Liver (tissue), 9 donors: Measurements from ENCODE around the gene BACH2. TPM values are rescaled to one million over a fixed set of nuclear protein-coding genes. Genes with fewer than 3 reads are reported as not detected.

Source experiments
- DNase-seq: peaks from one replicate; pipeline ENCODE4 v3.0.0-alpha.2; 2017; ENCODE audit warnings: low spot score
- H3K27ac ChIP-seq, 2 donors: one replicate each; pipeline ENCODE4 v1.7.0; 2013; ENCODE audit warnings: inconsistent platforms in 2 of 2, low read length in 2 of 2, control low read depth in 1 of 2, low read depth in 1 of 2, mild to moderate bottlenecking in 1 of 2
- H3K27me3 ChIP-seq, 4 donors: one replicate each; pipeline versions ENCODE4 v1.6.1 to v1.7.0; 2013; ENCODE audit warnings: low read length in 3 of 4, inconsistent platforms in 1 of 4, mild to moderate bottlenecking in 1 of 4, moderate library complexity in 1 of 4; ENCODE audit not compliant: control insufficient read depth in 4 of 4, insufficient read depth in 4 of 4
- H3K36me3 ChIP-seq, 4 donors: one replicate each; pipeline versions ENCODE4 v1.6.1 to v1.7.0; 2013; ENCODE audit warnings: low read length in 3 of 4, mild to moderate bottlenecking in 3 of 4, low read depth in 1 of 4, moderate library complexity in 1 of 4; ENCODE audit not compliant: control insufficient read depth in 4 of 4, insufficient read depth in 3 of 4
- H3K4me1 ChIP-seq, 4 donors: one replicate each; pipeline versions ENCODE4 v1.6.1 to v1.7.0; 2013; ENCODE audit warnings: low read length in 3 of 4, mild to moderate bottlenecking in 3 of 4, moderate library complexity in 1 of 4; ENCODE audit not compliant: control insufficient read depth in 4 of 4, insufficient read depth in 4 of 4
- H3K4me3 ChIP-seq, 3 donors: one replicate each; pipeline versions ENCODE4 v1.6.1 to v1.7.0; 2013; ENCODE audit warnings: low read length in 3 of 3, control low read depth in 1 of 3, low read depth in 1 of 3, mild to moderate bottlenecking in 1 of 3
- H3K9ac ChIP-seq, 2 donors: one replicate each; pipeline ENCODE4 v1.7.0; 2013; ENCODE audit warnings: low read length in 2 of 2, mild to moderate bottlenecking in 2 of 2, moderate library complexity in 2 of 2, control low read depth in 1 of 2, low read depth in 1 of 2
- H3K9me3 ChIP-seq, 4 donors: one replicate each; pipeline versions ENCODE4 v1.6.1 to v1.7.0; 2013; ENCODE audit warnings: low read length in 3 of 4; ENCODE audit not compliant: control insufficient read depth in 4 of 4
- ATF3 ChIP-seq: IDR thresholded peaks from 2 replicates; pipeline ENCODE4 v1.6.1; 2016; ENCODE audit warnings: antibody characterized with exemption
- CTCF ChIP-seq: fragments of 150-350 bp; IDR thresholded peaks from 2 replicates; pipeline ENCODE4 v1.5.1; 2017; ENCODE audit warnings: improper control_type of control experiment, low read depth, low read length; ENCODE audit not compliant: missing input control
- EGR1 ChIP-seq, 2 donors: IDR thresholded peaks; 2 replicates each; pipeline ENCODE4 v1.6.1; 2016 to 2018; ENCODE audit warnings: antibody characterized with exemption in 2 of 2, low read depth in 2 of 2
- FOXA1 ChIP-seq: IDR thresholded peaks from 2 replicates; pipeline ENCODE4 v1.6.1; 2016; ENCODE audit warnings: antibody characterized with exemption
- FOXA2 ChIP-seq: IDR thresholded peaks from 2 replicates; pipeline ENCODE4 v1.6.1; 2016; ENCODE audit warnings: antibody characterized with exemption
- GABPA ChIP-seq, 2 donors: IDR thresholded peaks in 1 of 2; conservative IDR thresholded peaks in 1 of 2; 2 replicates each; pipeline ENCODE4 v1.6.1; 2016; ENCODE audit warnings: antibody characterized with exemption in 2 of 2, mild to moderate bottlenecking in 1 of 2, moderate library complexity in 1 of 2
- HNF4A ChIP-seq, 2 donors: conservative IDR thresholded peaks; 2 replicates each; pipeline ENCODE4 v1.6.1; 2016; ENCODE audit warnings: antibody characterized with exemption in 2 of 2, mild to moderate bottlenecking in 2 of 2
- HNF4G ChIP-seq: IDR thresholded peaks from 2 replicates; pipeline ENCODE4 v1.6.1; 2016; ENCODE audit warnings: antibody characterized with exemption
- JUND ChIP-seq, 2 donors: IDR thresholded peaks; 2 replicates each; pipeline ENCODE4 v1.6.1; 2016; ENCODE audit warnings: antibody characterized with exemption in 2 of 2
- MAX ChIP-seq: IDR thresholded peaks from 2 replicates; pipeline ENCODE4 v1.6.1; 2016; ENCODE audit warnings: antibody characterized with exemption
- NR2F2 ChIP-seq: IDR thresholded peaks from 2 replicates; pipeline ENCODE4 v1.6.1; 2016; ENCODE audit warnings: antibody characterized with exemption
- RAD21 ChIP-seq, 2 donors: IDR thresholded peaks; 2 replicates each; pipeline ENCODE4 v1.6.1; 2016; ENCODE audit warnings: antibody characterized with exemption in 2 of 2, mild to moderate bottlenecking in 2 of 2
- REST ChIP-seq: IDR thresholded peaks from 2 replicates; pipeline ENCODE4 v1.6.1; 2016; ENCODE audit warnings: antibody characterized with exemption, mild to moderate bottlenecking
- RXRA ChIP-seq, 2 donors: IDR thresholded peaks; 2 replicates each; pipeline ENCODE4 v1.6.1; 2017 to 2018; ENCODE audit warnings: antibody characterized with exemption in 2 of 2, mild to moderate bottlenecking in 1 of 2
- SP1 ChIP-seq: IDR thresholded peaks from 2 replicates; pipeline ENCODE4 v1.6.1; 2018; ENCODE audit warnings: antibody characterized with exemption, mild to moderate bottlenecking
- TAF1 ChIP-seq: conservative IDR thresholded peaks from 2 replicates; pipeline ENCODE4 v1.6.1; 2016; ENCODE audit warnings: antibody characterized with exemption, mild to moderate bottlenecking
- YY1 ChIP-seq: IDR thresholded peaks from 2 replicates; pipeline ENCODE4 v1.6.1; 2016; ENCODE audit warnings: antibody characterized with exemption, mild to moderate bottlenecking
- ZBTB33 ChIP-seq: IDR thresholded peaks from 2 replicates; pipeline ENCODE4 v1.6.1; 2016; ENCODE audit warnings: antibody characterized with exemption
- WGBS: extraction: QIAGEN DNeasy Blood & Tissue Kit; methylation state at CpG from one replicate; pipeline ENCODE4 v1.1.7; 2013; 5-methylcytosine and 5-hydroxymethylcytosine counted together
- polyA plus RNA-seq, 2 donors: library from polyadenylated mRNA; stranded (reverse) in 1 of 2; unstranded in 1 of 2; fragments of 200-250 nt in 1 of 2; fragments of >200 nt in 1 of 2; fragmentation: Nextera tagmentation in 1 of 2; extraction: Ambion mirVana in 1 of 2; gene quantifications; one replicate each; pipeline versions ENCODE4 v1.2.1 to v1.2.3, GENCODE V29; 2013 to 2015
- total RNA-seq, 2 donors: library from RNA; depleted of rRNA; stranded (reverse); fragments of >200 nt; gene quantifications; one replicate each; pipeline ENCODE4 v1.2.3, GENCODE V29; 2014
- donor health status: healthy.
- donor health status: healthy.
- donor health status: healthy.
- donor health status: healthy.
- donor health status: healthy.

The BACH2 gene
- total and polyA plus RNA-seq, 4 donors, result 1.9 to 3.7 (median 1.9) TPM

GRCh38 chr6:90193359-90193758 lies 103.3 kb downstream of the BACH2 start:
- Histone ChIP-seq H3K36me3 (peaks cover 0 to 2% (median 0%) of the 10 kb centered on the region in 4 donors), H3K4me1 (no peaks in the 10 kb centered on the region), H3K27me3 (no peaks in the 10 kb centered on the region), H3K27ac (no peak overlapping the region), H3K9me3 (no peaks in the 10 kb centered on the region), H3K4me3 (no peak overlapping the region), H3K9ac (no peak overlapping the region)
- DNase-seq, result no peak
- TF ChIP-seq FOXA1 (no peak), NR2F2 (no peak), HNF4A (conservative IDR thresholded peaks at IDR 0.05) (no peak), YY1 (no peak), REST (no peak), RXRA (IDR thresholded peaks at IDR 0.05) (no peak), EGR1 (IDR thresholded peaks at IDR 0.05; ENCODE audit: low read depth in 2 of 2) (no peak), JUND (IDR thresholded peaks at IDR 0.05) (no peak), ZBTB33 (no peak), MAX (no peak), SP1 (no peak), ATF3 (no peak), GABPA (IDR thresholded peaks at IDR 0.05 in 1 of 2, conservative IDR thresholded peaks at IDR 0.05 in 1 of 2) (no peak), RAD21 (IDR thresholded peaks at IDR 0.05) (no peak)
- 97% methylated on average over 4 of the region's 4 CpGs for WGBS

GRCh38 chr6:90192857-90193256 lies 103.8 kb downstream of the BACH2 start:
- Histone ChIP-seq H3K27me3 (no peaks in the 10 kb centered on the region), H3K36me3 (peaks cover 0 to 2% (median 0%) of the 10 kb centered on the region in 4 donors), H3K9ac (no peak overlapping the region), H3K4me1 (peaks cover 0 to 1% (median under 1%) of the 10 kb centered on the region in 4 donors), H3K9me3 (no peaks in the 10 kb centered on the region), H3K27ac (no peak overlapping the region), H3K4me3 (no peak overlapping the region)
- WGBS, result 94% methylated on average over 3 of the region's 3 CpGs
- DNase-seq, result no peak
- TF ChIP-seq ZBTB33 (no peak), NR2F2 (no peak), MAX (no peak), HNF4A (conservative IDR thresholded peaks at IDR 0.05) (no peak), GABPA (IDR thresholded peaks at IDR 0.05 in 1 of 2, conservative IDR thresholded peaks at IDR 0.05 in 1 of 2) (no peak), TAF1 (no peak), RXRA (IDR thresholded peaks at IDR 0.05) (no peak), CTCF (no peak), FOXA1 (no peak), REST (no peak), RAD21 (IDR thresholded peaks at IDR 0.05) (no peak), HNF4G (no peak), EGR1 (IDR thresholded peaks at IDR 0.05; ENCODE audit: low read depth in 2 of 2) (no peak), FOXA2 (no peak)
